Subcutaneous adipose tissue (tissue), 4 donors: ENCODE data around the gene PHYH. TPM values are rescaled to one million over a fixed set of nuclear protein-coding genes. Genes with fewer than 3 reads are reported as not detected.

Experiments used
- total RNA-seq, 4 donors: library from RNA; depleted of rRNA; stranded (reverse); fragments of >200 nt; gene quantifications; one replicate each; pipeline ENCODE4 v1.1.0, GENCODE V29; 2016
- TF ChIP-seq, protein P1 (sequence below): fragments of 450-650 bp; IDR thresholded peaks from one replicate; pipeline ENCODE4 v1.5.1; 2016; ENCODE audit warnings: low read depth, mild to moderate bottlenecking, control low read depth, antibody characterized with exemption, moderate library complexity

PHYH gene
- total RNA-seq, 4 donors from 2014 or later = 47.4 to 93.8 (median 57.4) TPM

GRCh38 chr10:13329565-13329964 is 29.7 kb upstream of the PHYH start:
- TF ChIP-seq, protein P1, sequence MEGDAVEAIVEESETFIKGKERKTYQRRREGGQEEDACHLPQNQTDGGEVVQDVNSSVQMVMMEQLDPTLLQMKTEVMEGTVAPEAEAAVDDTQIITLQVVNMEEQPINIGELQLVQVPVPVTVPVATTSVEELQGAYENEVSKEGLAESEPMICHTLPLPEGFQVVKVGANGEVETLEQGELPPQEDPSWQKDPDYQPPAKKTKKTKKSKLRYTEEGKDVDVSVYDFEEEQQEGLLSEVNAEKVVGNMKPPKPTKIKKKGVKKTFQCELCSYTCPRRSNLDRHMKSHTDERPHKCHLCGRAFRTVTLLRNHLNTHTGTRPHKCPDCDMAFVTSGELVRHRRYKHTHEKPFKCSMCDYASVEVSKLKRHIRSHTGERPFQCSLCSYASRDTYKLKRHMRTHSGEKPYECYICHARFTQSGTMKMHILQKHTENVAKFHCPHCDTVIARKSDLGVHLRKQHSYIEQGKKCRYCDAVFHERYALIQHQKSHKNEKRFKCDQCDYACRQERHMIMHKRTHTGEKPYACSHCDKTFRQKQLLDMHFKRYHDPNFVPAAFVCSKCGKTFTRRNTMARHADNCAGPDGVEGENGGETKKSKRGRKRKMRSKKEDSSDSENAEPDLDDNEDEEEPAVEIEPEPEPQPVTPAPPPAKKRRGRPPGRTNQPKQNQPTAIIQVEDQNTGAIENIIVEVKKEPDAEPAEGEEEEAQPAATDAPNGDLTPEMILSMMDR = no peak

- TF ChIP-seq, protein P1 = no peak
Measured at GRCh38 chr10:13328613-13329012, 28.7 kb upstream of the PHYH start.

- TF ChIP-seq, protein P1 = no peak
Measured at GRCh38 chr10:13328126-13328525, 28.3 kb upstream of the PHYH start.

- TF ChIP-seq, protein P1 = no peak
Measured at GRCh38 chr10:13327534-13327933, 27.7 kb upstream of the PHYH start.

DNA sequence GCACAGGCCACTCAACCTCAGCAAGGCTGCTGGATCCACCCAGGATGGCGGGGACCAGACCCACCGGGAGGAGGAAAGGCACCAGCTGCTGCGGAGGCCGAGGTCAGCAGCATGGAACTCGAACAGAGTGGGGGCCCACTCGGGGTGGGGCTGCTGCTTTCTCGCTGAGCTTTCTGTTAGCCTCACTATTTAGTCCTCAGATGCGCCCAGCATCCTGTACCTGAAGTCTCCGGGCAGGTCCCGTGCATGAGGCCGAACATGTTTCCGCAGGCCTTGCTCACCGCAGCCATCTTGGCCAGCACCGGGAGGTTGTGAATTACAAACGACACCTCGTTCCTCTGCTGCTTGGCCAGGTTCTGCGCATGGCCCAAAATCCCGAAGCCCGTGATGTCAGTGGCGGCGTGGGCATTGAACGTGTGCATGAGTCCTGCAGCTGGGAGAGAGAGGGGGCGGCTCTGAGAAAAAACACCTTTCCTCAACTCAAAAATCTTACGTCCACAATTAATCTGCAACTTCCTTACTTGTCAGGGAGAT is 22.8 kb upstream of the PHYH start:
- TF ChIP-seq, protein P1 = no peak

GRCh38 chr10:13321576-13321975 is 21.7 kb upstream of the PHYH start:
- TF ChIP-seq, protein P1 = no peak

DNA sequence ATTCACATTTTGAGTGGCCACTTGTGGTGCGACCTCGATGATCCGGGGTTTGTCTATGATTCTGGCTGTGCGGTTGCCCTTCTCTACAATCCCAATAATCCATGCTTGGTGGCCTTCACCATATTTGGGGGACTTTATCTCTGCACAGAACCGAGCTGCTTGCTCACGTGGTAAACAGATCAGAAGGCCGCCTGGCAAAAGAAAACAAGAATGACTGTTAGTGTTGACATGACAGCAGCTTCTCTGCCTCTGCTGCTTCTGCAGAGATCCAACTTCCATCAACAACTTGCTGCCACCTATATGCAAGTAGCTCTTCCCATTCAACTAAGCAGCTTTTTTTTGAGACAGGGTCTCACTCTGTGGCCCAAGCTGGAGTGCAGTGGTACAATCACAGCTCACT is 19.3 kb upstream of the PHYH start:
- TF ChIP-seq, protein P1 = no peak
